Measurements from ENCODE around the gene DDAH1. TPM values are rescaled to one million over a fixed set of nuclear protein-coding genes. Genes with fewer than 3 reads are reported as not detected.

Gene DDAH1
- total RNA-seq, 1 experiment from 2014 or later: 87.9 TPM

GRCh38 chr1:85462931-85463649 lies 1.9 kb downstream of the DDAH1 start:
- CTCF ChIA-PET: interaction anchor here (1.2 kb wide), 2 partner anchors 118 to 154 kb away, joined by 3 to 4 read pairs; no protein-coding TSS in a partner anchor
- POLR2A ChIA-PET: no interaction called here
- H3K36me3 ChIP-seq (ENCODE audit: control insufficient read depth, insufficient read depth, low read length): no peaks in the 10 kb centered on the region

GRCh38 chr1:85461216-85461918 lies 3.6 kb downstream of the DDAH1 start:
- H3K4me1 ChIP-seq: peaks cover 54% of the 10 kb centered on the region

More at GRCh38 chr1:85462931-85463649, 1.9 kb downstream of the DDAH1 start:
- no peaks in the 10 kb centered on the region; the same call in 1 of the 2 replicates for H3K27me3 ChIP-seq (replicated peaks; ENCODE audit: control insufficient read depth, insufficient read depth, low read length)
- H3K4me3 ChIP-seq (ENCODE audit: low read depth, low read length): peak overlapping the region; percentile 88
- peaks cover 10% of the 10 kb centered on the region for H3K36me3 Mint-ChIP-seq (ENCODE audit: insufficient read depth, unreplicated experiment)
- no peak for TF ChIP-seq CTCF (IDR thresholded peaks at IDR 0.05; ENCODE audit: insufficient read depth in 1 of 2, low read depth in 1 of 2, low read length in 1 of 2, severe bottlenecking in 1 of 2, unreplicated experiment in 1 of 2)
- H3K4me3 Mint-ChIP-seq (ENCODE audit: unreplicated experiment): peak overlapping the region; percentile 88
- peaks cover 5% of the 10 kb centered on the region for H3K9me3 Mint-ChIP-seq (ENCODE audit: unreplicated experiment)
- intact Hi-C loops (cut with micrococcal nuclease; ENCODE audit: unreplicated experiment): loop anchor here (5.0 kb wide), 2 partner anchors 56 to 136 kb away; no protein-coding TSS in a partner anchor
- no peaks in the 10 kb centered on the region for H3K9me3 ChIP-seq
- BruUV-seq (replicated peaks): no TSS peak
- no peak for DNase-seq
- no peaks in the 10 kb centered on the region for H3K27me3 Mint-ChIP-seq (ENCODE audit: insufficient read depth, unreplicated experiment)
- peaks cover 51% of the 10 kb centered on the region for H3K4me1 ChIP-seq
- peaks cover 24% of the 10 kb centered on the region for H3K4me1 Mint-ChIP-seq (ENCODE audit: low read depth, unreplicated experiment)
- peak overlapping the region; percentile 84 for H3K27ac Mint-ChIP-seq (ENCODE audit: unreplicated experiment)

More at GRCh38 chr1:85461216-85461918, 3.6 kb downstream of the DDAH1 start:
- no TSS peak for BruUV-seq (replicated peaks)
- POLR2A ChIA-PET: no interaction called here
- H3K4me3 Mint-ChIP-seq (ENCODE audit: unreplicated experiment): peak overlapping the region; percentile 88
- CTCF ChIA-PET: no interaction called here
- TF ChIP-seq CTCF (IDR thresholded peaks at IDR 0.05; ENCODE audit: insufficient read depth in 1 of 2, low read depth in 1 of 2, low read length in 1 of 2, severe bottlenecking in 1 of 2, unreplicated experiment in 1 of 2): no peak
- DNase-seq: no peak
- H3K4me1 Mint-ChIP-seq (ENCODE audit: low read depth, unreplicated experiment): peaks cover 30% of the 10 kb centered on the region
- H3K27ac Mint-ChIP-seq (ENCODE audit: unreplicated experiment): peak overlapping the region; percentile 53
- H3K9me3 Mint-ChIP-seq (ENCODE audit: unreplicated experiment): no peaks in the 10 kb centered on the region
- peaks cover 10% of the 10 kb centered on the region for H3K36me3 Mint-ChIP-seq (ENCODE audit: insufficient read depth, unreplicated experiment)
- no peak overlapping the region for H3K4me3 ChIP-seq (ENCODE audit: low read depth, low read length)
- no peaks in the 10 kb centered on the region for H3K27me3 Mint-ChIP-seq (ENCODE audit: insufficient read depth, unreplicated experiment)
- H3K27me3 ChIP-seq (replicated peaks; ENCODE audit: control insufficient read depth, insufficient read depth, low read length): no peaks in the 10 kb centered on the region; the same call in 1 of the 2 replicates
- no peaks in the 10 kb centered on the region for H3K36me3 ChIP-seq (ENCODE audit: control insufficient read depth, insufficient read depth, low read length)
- intact Hi-C loops (cut with micrococcal nuclease; ENCODE audit: unreplicated experiment): loop anchor here (5.0 kb wide), 2 partner anchors 54 to 134 kb away; no protein-coding TSS in a partner anchor
- H3K9me3 ChIP-seq: no peaks in the 10 kb centered on the region

Data from Caco-2 (cell line).